Measurements from ENCODE around the gene OR9A4.
A peak's percentile ranks its signal among the peaks of the same experiment; 100 is the strongest.

OR9A4 gene

GRCh38 chr7:141949451-141949850, 33.3 kb downstream of the OR9A4 start:
- DNase-seq: no peak

- no peak for DNase-seq
Observed at GRCh38 chr7:141949911-141950310, 33.7 kb downstream of the OR9A4 start.

GRCh38 chr7:141950806-141951205, 34.6 kb downstream of the OR9A4 start:
- DNase-seq: no peak

GRCh38 chr7:141952461-141952860, 36.3 kb downstream of the OR9A4 start:
- DNase-seq: no peak

GRCh38 chr7:141954334-141954733, 38.1 kb downstream of the OR9A4 start:
- no peak for DNase-seq

GRCh38 chr7:141956084-141956483, 39.9 kb downstream of the OR9A4 start:
- no peak for DNase-seq

GRCh38 chr7:141960687-141961422, 44.7 kb downstream of the OR9A4 start:
- DNase-seq: peak; percentile 10
